Bronchial epithelial cell (primary cell): ENCODE results near the gene AHNAK2. TPM values are rescaled to one million over a fixed set of nuclear protein-coding genes. Genes with fewer than 3 reads are reported as not detected.

Experiments
- DNase-seq: peaks from one replicate; pipeline ENCODE4 v3.0.0-alpha.2; 2010; ENCODE audit warnings: low read depth
- FAIRE-seq: peaks from 2 replicates; lab custom pipeline; 2011; peaks lifted over from hg19 to GRCh38; lab: Jason Lieb, UNC
- H3K27me3 ChIP-seq: 2 replicates; pipeline ENCODE4 v1.5.1; 2011; ENCODE audit warnings: low read length; ENCODE audit not compliant: control insufficient read depth, insufficient read depth
- H3K36me3 ChIP-seq: 2 replicates; pipeline ENCODE4 v1.5.1; 2011; ENCODE audit warnings: low read length; ENCODE audit not compliant: control insufficient read depth, insufficient read depth
- H3K4me3 ChIP-seq: 2 replicates; pipeline ENCODE4 v1.5.1; 2011; ENCODE audit warnings: mild to moderate bottlenecking, low read depth, low read length, control low read depth
- total RNA-seq: library from RNA; depleted of rRNA; stranded (reverse); fragments of >200 nt; gene quantifications from 2 replicates; pipeline ENCODE4 v1.2.1, GENCODE V29; 2014
- TF ChIP-seq, protein P1 (sequence below): IDR thresholded peaks from 2 replicates; pipeline ENCODE4 v1.5.1; 2011; ENCODE audit warnings: mild to moderate bottlenecking, moderate library complexity, low read length, control low read depth, inconsistent platforms; ENCODE audit not compliant: insufficient read depth, severe bottlenecking

Gene AHNAK2
- total RNA-seq, 1 donor from 2014 or later, result 367 TPM

DNA sequence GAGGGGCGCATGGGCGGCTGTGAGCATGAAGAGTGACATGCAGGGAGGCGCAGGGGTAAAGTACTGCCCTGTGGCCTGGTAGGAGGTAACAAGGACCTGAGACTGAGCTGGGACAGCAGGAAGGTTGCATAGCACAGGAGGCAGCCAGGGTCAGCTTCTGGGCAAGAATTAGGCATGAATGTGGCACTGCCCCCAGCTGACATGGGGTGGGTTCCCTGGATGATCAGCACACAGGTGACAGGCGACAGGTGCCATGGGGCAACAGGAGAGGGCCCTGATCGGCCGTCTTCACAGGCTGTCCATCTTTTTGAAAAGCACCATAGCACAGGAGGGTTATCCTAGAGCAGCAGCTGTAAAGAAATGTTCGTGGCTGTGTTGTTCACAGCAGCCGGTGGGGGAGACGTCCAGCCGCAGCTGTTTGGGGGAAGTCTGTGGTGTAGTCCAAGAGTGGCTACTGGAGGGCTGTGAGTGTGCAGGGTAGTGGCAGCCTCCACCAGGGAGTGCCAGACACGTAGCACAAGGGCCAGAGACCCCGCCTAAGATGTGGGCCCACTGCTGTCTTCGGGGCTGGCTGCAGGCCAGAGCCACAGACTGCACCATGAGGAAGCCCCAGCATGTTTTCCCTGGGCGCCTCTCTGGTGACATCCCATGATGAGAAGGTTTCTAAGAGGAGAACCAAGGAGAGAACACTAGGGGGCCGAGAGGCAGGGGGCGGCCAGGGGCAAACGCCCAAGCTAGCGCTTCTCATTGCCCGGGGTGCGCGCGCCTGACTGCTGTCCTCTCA, 15.8 kb upstream of the AHNAK2 start:
- Histone ChIP-seq H3K36me3 (peaks cover 16% of the 10 kb centered on the region), H3K27me3 (no peaks in the 10 kb centered on the region), H3K4me3 (no peak overlapping the region)
- DNase-seq (no peak), FAIRE-seq (no peak)
- TF ChIP-seq, protein P1, sequence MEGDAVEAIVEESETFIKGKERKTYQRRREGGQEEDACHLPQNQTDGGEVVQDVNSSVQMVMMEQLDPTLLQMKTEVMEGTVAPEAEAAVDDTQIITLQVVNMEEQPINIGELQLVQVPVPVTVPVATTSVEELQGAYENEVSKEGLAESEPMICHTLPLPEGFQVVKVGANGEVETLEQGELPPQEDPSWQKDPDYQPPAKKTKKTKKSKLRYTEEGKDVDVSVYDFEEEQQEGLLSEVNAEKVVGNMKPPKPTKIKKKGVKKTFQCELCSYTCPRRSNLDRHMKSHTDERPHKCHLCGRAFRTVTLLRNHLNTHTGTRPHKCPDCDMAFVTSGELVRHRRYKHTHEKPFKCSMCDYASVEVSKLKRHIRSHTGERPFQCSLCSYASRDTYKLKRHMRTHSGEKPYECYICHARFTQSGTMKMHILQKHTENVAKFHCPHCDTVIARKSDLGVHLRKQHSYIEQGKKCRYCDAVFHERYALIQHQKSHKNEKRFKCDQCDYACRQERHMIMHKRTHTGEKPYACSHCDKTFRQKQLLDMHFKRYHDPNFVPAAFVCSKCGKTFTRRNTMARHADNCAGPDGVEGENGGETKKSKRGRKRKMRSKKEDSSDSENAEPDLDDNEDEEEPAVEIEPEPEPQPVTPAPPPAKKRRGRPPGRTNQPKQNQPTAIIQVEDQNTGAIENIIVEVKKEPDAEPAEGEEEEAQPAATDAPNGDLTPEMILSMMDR, result no peak

DNA sequence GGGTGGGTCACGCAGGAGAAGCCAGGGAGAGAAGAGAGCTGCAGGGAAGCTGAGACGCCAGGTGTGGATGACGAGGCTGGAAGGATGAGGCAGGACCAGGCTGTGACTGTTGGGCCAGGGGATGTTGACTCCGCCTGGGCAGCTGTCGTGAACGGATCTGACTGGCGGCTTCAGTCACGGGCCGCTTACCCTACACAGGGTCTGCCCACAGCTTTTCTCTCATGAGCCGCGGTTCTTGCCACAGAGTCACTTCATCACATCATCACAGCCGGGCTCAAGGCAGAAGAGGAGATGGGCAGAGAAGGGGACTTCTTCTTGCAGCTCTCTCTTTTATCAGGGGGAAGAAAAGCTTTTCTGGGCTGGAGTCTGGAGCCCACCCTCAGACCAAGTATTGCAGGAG, 15.1 kb upstream of the AHNAK2 start:
- TF ChIP-seq, protein P1, result no peak
- Histone ChIP-seq H3K36me3 (peaks cover 15% of the 10 kb centered on the region), H3K27me3 (no peaks in the 10 kb centered on the region), H3K4me3 (no peak overlapping the region)
- DNase-seq (no peak), FAIRE-seq (no peak)

DNA sequence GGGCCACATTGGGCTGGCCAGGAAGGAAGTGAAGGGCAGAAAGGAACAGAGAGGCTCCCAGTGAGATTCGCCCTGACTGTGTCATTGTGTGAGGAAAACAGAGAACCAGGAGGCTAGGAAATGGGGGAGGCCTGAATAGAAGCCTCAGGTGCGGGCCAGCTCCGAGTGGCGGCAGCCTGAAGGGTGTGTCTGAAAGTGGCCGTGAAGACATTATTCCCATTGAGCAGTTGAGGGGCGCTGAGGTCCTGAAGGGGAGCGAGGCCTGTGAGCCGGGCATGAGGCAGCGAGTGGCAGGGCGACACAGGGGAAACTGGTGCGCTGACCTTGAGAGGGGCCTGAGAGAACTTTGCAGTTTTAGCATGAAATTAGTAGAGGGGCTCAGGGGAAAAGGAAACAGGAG, 14.3 kb upstream of the AHNAK2 start:
- no peak for FAIRE-seq
- H3K36me3 ChIP-seq, result peaks cover 15% of the 10 kb centered on the region

DNA sequence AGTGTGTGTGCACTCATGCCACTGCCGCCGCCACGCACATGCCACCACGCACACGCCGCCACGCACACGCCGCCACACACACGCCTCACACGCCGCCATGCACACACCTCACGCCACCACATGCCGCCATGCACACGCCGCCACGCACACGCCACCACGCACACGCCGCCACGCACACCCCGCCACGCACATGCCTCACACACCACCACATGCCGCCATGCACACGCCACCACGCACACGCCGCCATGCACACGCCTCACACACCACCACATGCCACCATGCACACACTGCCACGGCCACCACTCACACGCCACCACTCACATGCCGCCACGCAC, 13.7 kb upstream of the AHNAK2 start:
- DNase-seq, result no peak
- Histone ChIP-seq H3K36me3 (peaks cover 15% of the 10 kb centered on the region), H3K27me3 (no peaks in the 10 kb centered on the region), H3K4me3 (no peak overlapping the region)
- TF ChIP-seq, protein P1, result no peak
- no peak for FAIRE-seq

More for the DNA sequence above, 14.3 kb upstream of the AHNAK2 start:
- H3K27me3 ChIP-seq, result no peaks in the 10 kb centered on the region
- no peak overlapping the region for H3K4me3 ChIP-seq
- no peak for DNase-seq
- TF ChIP-seq, protein P1, result no peak

DNA sequence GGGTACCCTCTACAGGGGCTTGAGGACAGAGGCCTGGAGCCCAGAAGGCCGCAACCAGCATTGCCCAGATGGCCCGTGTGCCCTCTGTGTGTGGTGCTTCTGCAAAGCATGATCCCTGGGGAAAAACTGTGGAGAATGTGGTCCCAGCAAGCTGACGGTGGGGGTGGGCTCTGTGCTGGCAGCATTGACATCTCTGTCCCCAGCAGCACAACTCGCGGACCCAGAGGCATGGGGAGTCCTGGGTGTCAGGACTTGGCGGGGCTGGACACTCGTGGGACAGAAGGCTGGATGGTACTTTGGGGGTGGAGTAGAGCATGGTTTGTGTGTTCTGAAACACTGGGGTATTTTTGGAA, 11.8 kb upstream of the AHNAK2 start:
- Histone ChIP-seq H3K27me3 (no peaks in the 10 kb centered on the region), H3K4me3 (no peak overlapping the region), H3K36me3 (peaks cover 9% of the 10 kb centered on the region)
- no peak for FAIRE-seq
- DNase-seq, result no peak
- TF ChIP-seq, protein P1, result no peak
